ENCODE data around the gene HMGA1.
"Not testable (repeated sequence)": the region's sequence is repeated elsewhere in the genome, so short reads cannot be mapped to it uniquely, and the experiment has no call there.

Gene HMGA1

DNA sequence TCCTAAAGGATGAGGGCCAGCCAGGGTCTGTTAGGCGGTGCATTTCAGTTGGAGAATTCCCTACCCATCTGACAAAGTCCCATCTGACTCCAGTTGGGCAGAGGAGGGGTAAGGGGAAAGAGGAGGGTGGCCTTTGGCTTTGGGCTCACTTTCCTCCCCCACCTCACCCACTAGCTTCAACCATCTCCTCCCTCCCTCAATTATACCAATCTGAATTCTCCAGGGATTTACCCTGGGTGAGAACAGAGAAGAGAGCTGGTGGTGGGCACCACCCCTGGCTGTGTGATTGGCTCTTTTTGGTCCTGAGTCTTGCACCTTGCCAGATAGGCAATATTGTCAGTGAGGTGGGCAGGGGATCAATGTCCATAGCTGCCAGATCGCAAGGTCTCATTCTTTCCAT lies 3.2 kb downstream of the HMGA1 start:
- no peak for DNase-seq (ENCODE audit: low read depth in 2 of 2, low spot score in 1 of 2)

DNA sequence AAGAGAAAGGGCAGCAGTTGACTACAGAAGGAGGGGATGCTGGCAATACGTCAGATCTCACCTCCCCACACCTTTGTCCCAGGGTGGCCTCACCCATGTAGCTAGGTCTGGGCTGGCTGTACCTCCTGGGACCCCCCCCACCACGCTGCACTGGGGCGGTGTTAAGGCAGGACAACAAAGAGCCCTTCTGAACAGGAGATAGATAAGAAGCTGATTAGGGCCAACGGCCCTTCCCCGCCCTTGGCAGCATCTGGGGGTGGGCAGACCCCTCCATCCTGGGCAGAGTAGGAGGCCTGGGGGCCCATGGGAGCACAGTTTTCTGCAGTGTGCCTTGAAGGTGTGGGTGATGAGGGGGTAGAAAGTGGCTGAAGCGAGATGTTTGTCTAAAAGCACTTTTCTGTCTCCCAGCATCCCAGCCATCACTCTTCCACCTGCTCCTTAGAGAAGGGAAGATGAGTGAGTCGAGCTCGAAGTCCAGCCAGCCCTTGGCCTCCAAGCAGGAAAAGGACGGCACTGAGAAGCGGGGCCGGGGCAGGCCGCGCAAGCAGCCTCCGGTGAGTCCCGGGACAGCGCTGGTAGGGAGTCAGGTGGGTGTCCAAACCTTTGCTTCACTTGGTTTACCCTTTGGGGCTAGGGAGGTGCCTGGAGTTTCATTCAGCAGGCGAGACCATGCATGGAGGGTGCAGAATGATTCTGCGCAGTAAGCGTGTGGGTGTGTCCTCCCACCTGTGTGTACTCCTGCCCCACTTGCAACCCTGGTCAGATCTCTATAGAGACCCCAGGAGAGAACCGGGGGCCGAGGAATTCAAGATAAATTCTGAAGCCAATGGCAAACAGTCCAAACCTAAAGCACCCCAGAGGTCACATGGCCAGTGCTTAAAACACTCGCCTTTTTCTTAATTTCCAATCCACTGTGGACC lies 3.9 kb downstream of the HMGA1 start:
- DNase-seq (ENCODE audit: low read depth in 2 of 2, low spot score in 1 of 2) = no peak

- no peak for DNase-seq (ENCODE audit: low read depth in 2 of 2, low spot score in 1 of 2)
These were observed 4.9 kb downstream of the HMGA1 start for GRCh38 chr6:34241351-34242215.

- no peak for DNase-seq (ENCODE audit: low read depth in 2 of 2, low spot score in 1 of 2)
These were observed 5.8 kb downstream of the HMGA1 start for GRCh38 chr6:34242252-34243130.

- DNase-seq (ENCODE audit: low read depth in 2 of 2, low spot score in 1 of 2) = no peak
These were observed 6.6 kb downstream of the HMGA1 start for GRCh38 chr6:34243131-34243771.

- peak in 1 of 2 donors; percentile 55 for DNase-seq (ENCODE audit: low read depth in 2 of 2, low spot score in 1 of 2)
These were observed 7.5 kb downstream of the HMGA1 start for GRCh38 chr6:34243901-34244884.

DNA sequence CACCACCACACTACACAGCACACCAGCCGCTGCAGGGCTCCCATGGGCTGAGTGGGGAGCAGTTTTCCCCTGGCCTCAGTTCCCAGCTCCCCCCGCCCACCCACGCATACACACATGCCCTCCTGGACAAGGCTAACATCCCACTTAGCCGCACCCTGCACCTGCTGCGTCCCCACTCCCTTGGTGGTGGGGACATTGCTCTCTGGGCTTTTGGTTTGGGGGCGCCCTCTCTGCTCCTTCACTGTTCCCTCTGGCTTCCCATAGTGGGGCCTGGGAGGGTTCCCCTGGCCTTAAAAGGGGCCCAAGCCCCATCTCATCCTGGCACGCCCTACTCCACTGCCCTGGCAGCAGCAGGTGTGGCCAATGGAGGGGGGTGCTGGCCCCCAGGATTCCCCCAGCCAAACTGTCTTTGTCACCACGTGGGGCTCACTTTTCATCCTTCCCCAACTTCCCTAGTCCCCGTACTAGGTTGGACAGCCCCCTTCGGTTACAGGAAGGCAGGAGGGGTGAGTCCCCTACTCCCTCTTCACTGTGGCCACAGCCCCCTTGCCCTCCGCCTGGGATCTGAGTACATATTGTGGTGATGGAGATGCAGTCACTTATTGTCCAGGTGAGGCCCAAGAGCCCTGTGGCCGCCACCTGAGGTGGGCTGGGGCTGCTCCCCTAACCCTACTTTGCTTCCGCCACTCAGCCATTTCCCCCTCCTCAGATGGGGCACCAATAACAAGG lies 8.5 kb downstream of the HMGA1 start:
- not testable (repeated sequence) for DNase-seq (ENCODE audit: low read depth in 2 of 2, low spot score in 1 of 2)

DNA sequence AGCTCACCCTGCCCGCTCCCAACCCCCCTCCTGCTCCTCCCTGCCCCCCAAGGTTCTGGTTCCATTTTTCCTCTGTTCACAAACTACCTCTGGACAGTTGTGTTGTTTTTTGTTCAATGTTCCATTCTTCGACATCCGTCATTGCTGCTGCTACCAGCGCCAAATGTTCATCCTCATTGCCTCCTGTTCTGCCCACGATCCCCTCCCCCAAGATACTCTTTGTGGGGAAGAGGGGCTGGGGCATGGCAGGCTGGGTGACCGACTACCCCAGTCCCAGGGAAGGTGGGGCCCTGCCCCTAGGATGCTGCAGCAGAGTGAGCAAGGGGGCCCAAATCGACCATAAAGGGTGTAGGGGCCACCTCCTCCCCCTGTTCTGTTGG lies 9.1 kb downstream of the HMGA1 start:
- not testable (repeated sequence) for DNase-seq (ENCODE audit: low read depth in 2 of 2, low spot score in 1 of 2)

DNA sequence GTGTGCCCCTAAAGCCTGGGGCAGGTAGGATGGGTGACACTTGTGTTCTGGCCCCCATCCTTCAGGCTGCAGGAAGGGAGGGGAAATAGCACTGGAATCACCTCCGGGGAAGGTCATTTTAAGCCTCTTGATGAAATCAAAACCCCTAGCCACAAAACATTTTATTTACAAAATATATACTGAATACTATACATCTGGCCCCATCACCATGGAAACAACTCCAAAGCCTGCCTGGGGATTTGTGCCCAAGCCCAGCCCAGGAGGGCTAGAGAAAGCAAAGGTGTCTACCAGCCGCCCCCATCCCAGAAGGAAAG lies 9.5 kb downstream of the HMGA1 start:
- no peak for DNase-seq (ENCODE audit: low read depth in 2 of 2, low spot score in 1 of 2)

GRCh38 chr6:34246563-34247391 lies 10.1 kb downstream of the HMGA1 start:
- no peak for DNase-seq (ENCODE audit: low read depth in 2 of 2, low spot score in 1 of 2)

GRCh38 chr6:34247481-34248197 lies 11.0 kb downstream of the HMGA1 start:
- DNase-seq (ENCODE audit: low read depth in 2 of 2, low spot score in 1 of 2) = no peak

- no peak for DNase-seq (ENCODE audit: low read depth in 2 of 2, low spot score in 1 of 2)
These were observed 11.6 kb downstream of the HMGA1 start for GRCh38 chr6:34248198-34248726.

GRCh38 chr6:34248727-34249468 lies 12.2 kb downstream of the HMGA1 start, which contains the start of gene SMIM29:
Gene SMIM29, minus strand, starts transcription at chr6:34249006. Its CDS starts 1,215 bp downstream, at chr6:34247791.
- peak; percentile 92 to 96 for DNase-seq (ENCODE audit: low read depth in 2 of 2, low spot score in 1 of 2)

- no peak for DNase-seq (ENCODE audit: low read depth in 2 of 2, low spot score in 1 of 2)
These were observed 13.0 kb downstream of the HMGA1 start for GRCh38 chr6:34249469-34250261.

- DNase-seq (ENCODE audit: low read depth in 2 of 2, low spot score in 1 of 2) = not testable (repeated sequence)
These were observed 15.7 kb downstream of the HMGA1 start for GRCh38 chr6:34252395-34252794.
